ENCODE results near the gene STRN4.

STRN4 gene

DNA sequence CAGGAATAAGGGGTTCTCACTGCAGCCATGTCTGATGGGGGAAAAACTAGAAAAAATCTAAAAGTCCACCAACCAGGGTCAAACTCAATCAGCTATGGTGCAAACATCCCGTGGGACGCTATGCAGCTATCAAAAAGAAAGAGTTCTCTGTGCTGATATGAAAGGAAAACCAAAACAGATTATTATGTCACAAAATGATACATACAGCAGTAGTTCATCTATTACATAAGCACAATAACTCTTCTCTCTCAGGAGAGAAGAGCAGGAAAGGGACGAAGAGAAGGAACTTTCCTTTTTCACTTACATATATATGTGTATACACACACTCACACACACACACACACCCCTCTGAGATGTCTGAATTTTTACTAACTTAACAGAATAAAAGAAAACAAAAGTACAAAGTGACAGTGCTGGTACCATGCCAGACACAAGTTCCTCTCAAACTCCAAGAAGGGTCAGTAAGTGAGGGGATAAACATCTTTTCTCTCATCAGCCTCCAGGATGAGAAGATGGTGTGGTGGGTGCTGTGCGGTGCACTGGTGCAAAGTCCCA is 3.2 kb downstream of the STRN4 start:
- DNase-seq (ENCODE audit: low spot score): no peak

DNA sequence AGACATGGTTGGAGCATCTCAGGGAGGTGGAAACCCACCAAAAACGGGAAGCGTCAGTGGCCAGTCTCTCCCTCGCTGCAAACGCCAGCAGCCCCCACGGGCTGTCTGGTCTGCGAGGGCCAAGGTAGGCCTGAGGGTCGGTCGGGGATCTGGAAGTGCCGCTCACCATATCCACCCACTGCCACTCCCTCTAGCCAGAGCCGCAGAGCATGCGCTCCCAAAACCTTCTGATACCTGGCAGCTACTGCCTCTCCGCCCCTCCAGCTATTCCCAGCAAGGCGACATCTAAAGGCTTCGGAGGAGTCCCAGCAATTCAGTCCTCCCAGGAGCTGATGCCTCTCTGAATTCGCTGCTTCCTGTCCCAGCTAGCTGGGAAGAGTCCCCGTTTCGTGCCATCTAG is 4.8 kb downstream of the STRN4 start:
- no peak for DNase-seq (ENCODE audit: low spot score)

DNA sequence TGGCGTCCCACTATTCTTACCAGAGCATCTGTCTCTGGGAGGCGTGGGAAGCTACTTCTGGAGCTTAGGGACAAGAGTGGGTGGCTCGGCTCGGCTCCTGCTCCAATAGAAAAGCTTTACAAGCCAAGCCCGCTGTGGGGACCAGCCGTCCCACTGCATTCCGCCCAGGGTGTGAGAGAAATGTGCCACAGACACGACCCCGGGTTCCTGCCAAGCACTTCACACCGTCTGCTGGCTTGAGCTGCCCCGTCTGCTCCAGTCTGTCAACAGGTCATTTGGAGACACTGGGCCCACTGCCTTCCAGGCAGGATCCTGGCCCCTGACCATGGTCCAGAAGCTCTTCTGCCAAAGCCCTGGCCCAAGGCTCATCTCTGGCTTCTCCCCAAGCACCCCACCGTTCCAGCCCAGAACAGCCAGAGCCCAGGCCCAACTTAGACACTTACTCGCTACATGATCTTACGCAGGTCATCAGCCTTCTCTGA is 6.9 kb downstream of the STRN4 start:
- peak; percentile 96 for DNase-seq (ENCODE audit: low spot score)

DNA sequence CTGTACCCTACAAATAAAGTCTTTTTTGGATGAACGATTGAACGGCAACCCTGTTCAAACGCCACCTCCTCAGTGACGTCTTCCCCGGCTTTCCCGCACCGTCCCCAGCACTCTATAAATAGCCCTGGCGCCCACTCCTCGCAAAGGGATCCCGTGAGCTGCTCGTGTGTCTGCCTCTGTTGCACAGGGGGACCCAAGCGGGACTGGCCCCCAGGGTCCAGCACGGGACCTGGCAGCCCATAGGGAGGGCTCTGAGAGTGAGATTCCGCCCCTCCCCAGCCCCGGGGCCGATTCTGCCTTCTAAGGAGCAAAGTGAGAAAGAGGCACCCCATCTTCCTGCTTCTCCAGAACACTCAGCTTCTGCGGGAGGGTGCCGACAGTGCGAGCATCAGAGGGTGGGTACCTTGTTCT is 8.5 kb downstream of the STRN4 start:
- DNase-seq (ENCODE audit: low spot score): no peak

DNA sequence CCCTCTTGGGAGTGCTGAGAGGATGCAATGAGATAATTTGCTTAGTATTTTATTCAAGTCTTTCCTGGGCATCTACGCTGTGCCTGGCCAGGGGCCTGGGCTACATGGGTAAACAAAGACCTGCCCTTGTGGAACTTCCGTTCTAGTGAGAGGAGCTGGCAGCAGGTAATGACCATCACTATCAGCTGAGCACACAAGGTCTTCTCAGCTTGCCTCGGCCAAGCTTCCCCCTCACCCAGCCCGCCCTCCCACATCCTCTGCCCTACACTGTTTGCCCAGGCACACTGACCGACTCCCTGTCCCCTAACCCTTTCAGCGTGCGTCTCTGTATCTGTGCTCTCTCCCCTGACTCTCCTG is 9.0 kb downstream of the STRN4 start:
- no peak for DNase-seq (ENCODE audit: low spot score)

DNA sequence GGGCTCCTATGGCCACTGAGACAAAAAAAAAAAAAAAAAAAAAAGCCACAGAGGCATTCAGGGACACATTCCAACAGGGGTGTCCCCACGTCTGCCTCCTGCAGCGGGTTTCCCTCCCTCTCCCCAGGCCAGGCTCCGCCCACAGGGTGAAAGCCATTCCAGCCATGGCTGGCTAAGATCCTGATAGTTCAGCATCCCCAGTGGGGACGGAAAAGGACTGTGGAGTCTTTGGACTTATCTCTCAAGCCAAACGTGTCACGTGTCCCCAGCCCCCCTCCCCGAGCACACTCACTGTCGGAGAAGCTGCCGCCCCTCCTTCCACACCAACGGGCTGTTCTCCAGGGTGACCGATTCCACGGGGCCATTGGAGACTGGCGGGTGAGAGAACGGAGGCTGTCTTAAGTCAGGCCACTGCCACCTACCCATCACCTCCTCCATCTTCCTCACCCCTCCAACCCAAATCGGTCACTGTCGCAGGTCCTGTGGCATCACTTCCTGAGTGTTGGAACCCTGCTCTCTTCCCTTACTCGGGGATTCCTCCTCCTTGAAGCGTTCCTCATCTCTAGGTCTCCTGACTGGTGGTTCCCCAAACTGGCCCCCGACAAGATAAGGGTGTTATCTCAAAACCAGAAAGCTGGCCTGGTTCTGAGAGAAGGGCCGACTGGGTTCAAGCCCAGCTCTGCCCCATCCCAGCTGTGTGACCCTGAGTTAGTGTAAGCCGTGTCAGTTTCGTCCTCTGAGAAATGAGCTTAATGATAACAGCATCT is 9.5 kb downstream of the STRN4 start:
- DNase-seq (ENCODE audit: low spot score): no peak

DNA sequence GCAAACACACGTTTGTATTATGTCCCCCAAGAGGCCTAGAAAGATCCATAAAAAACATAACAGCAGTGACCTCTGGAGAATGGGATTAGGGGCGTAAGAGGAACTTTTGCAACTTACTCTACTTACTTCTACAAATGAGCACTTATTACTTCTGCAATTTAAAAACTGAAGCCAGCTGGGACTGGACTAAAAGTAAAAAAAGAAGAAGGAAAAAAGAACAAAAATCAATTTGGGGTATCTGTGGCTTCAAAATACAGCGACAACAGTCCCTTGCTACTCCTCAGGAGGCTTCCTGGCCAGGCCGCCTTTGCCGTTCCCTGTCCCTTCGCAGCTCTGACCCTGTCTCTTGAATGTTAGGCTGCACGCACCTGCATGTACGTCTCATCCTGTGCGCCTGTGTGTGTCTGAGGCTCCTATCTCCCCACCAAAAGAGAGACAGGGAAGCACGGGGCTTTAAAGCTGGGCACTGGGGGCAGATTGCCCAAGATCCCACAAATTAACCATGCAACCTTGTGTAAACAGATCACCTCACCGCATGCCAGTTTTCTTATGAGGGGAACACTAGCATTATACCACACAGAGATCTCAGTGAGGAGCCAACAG is 12.5 kb downstream of the STRN4 start:
- no peak for DNase-seq (ENCODE audit: low spot score)

DNA sequence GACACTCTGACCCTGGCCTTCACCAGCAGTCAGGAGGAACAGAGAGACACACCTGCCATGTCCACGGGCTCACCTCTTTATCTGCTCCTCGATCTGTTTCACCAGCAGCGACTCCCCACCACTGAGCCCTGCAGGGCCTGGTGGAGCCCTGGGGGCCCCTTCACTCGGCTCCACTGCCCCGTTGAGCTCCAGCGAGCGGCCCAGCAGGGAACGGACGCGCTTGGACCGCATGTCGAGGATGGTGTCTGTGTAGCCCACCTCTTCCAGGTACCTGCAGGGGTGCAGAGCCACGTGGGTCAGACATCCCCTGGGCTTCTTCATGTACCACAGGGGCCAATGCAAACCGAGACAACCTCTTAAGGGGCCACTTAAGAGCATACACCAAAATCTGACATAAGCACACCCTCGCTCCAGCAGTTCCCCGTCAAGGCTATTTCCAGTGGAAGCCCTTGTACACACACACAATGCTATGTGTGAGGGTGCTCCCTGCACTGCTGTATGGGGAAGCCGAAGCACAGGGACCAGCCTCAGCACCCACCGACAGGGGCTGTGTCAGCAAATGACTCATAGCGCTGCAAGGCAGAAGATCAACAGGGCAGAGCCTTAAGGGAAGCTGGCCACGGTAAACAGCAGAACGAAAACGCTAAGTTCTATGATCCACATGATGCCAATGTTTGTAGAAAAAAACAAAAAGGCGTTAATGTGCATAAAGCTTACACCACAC is 13.1 kb downstream of the STRN4 start:
- DNase-seq (ENCODE audit: low spot score): no peak

DNA sequence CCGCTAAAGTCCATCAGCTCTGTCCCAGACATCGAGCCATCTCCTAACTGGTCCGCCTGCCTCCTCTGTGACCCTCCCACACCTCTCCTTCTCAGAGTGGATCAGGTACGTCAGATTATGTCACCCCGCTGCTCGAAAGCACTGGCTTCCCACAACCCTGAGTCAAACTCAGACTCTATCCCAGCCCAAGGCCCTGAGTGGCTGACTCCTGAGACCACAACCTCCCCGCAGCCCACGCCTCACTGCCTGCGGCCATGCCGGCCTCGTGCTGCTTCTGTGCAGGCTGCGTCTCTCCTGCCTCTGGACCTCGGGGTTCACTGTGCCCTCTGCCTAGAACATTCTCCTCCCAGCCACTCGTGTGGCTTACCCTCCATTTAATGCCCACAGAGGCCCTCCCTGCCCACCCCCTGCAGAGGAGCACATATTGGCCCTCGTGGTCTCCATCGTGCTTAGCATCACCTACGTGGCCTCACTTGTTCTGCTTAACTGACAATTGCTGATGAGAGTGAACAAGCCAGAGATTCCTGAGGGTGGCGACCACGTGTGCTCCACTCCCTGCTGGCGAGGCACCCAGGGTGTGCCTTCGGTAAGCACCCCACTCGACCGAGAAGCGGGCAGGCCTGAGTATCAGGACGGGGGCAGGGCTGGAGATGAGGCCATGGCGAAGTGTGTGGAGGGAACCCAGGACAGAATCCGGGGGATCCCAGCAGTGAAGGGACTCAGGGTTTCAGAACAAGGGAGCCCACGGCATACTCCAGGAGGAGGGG is 13.9 kb downstream of the STRN4 start:
- DNase-seq (ENCODE audit: low spot score): no peak

DNA sequence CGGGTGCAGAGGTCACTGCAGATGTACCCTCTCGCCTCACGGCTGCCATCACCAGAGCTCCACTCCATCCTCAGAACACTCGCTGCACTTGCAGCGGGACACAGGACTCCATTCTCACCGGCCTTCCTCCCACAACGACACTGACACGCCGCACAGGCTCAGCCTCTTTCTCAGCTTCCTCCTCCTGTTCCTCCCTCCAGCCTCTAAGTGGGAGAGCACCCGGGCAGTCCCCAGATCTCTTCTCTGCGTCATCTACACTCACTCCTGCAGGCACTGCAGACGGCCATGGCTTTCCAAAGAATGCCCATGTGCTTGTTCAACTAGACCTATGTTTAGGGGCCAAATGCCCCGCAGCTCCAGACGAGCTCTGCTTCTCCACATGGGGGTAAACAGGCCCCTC is 14.7 kb downstream of the STRN4 start:
- no peak for DNase-seq (ENCODE audit: low spot score)

DNA sequence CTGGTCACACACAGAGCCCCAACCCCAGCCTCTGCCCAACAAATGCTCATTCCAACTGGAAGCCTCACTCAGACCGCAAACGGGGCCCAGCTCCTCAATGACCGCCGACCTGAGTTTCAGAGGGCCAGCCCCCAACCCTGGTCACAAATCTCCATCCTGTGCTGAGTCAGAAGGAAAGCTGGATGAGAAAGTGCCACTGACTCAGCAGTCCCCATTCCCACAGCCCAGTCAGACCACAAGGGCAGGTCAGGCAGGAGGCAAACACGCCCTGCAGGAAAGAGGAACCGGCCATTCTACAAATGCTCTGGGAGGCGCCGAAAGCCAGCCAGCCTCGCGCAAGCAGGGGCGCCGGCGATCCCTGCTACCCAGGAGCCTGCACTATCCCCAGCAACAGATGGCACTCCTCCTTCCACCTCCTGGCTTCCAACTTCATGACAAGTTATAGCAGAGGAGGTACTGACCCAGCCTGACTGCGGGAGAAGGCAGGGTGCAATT is 15.2 kb downstream of the STRN4 start:
- DNase-seq (ENCODE audit: low spot score): no peak

DNA sequence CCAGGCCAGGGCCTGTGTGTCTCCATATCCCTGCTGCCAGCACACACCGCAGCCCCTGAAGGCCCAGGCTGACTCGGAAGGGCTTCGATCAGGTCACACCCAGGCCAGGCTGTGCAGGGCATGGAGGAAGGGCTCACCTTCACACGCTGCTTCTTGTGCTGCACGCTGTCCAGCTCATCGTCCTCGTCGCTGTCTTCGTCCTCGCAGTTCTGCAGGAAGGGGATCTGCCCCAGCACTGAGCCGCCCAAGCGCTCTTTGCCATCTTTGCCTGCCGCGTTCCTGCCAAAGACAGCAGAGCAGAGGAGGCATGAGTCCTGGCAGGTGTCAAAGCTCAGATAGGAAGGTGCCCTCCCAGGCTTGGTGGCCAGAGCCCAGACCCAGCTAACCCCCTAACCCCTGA is 15.7 kb downstream of the STRN4 start:
- DNase-seq (ENCODE audit: low spot score): no peak

DNA sequence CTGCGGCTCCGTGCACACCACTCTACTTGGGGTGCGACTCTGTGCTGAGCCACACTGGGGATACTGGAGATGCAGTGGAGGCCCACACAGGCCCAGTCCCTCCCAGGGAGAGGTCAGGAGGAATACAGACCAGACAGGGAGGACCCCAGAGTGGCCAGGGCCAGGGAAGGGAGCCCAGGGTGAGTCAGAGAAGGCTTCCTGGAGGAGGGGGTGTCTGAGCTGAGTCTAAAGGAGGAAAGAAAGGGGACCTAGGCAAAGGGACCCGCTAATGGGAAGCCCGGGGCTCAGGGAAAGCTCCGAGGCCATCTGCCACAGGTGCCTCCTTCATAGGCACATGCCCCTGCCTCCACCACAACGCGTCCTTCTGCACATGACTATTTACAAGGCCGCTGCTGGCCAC is 16.1 kb downstream of the STRN4 start:
- no peak for DNase-seq (ENCODE audit: low spot score)

DNA sequence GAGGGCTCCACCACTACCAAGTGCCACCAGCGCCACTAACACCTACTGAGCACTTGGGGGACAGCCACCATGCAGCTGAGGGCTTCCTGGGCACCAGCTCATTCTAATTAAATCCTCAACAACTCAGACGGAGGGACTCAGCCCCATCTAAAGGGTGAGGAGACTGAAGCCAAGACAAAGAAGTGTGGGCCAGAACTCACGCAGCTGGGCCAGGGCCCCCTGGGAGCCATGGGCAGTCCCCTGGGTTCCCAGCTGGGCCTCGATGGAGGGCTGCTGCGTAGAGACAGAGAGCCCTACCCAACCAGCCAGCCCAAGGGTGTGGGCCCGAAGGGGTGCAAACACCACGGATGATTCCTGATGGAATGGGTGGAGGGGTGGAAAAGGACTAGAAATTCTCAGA is 16.6 kb downstream of the STRN4 start:
- no peak for DNase-seq (ENCODE audit: low spot score)

DNA sequence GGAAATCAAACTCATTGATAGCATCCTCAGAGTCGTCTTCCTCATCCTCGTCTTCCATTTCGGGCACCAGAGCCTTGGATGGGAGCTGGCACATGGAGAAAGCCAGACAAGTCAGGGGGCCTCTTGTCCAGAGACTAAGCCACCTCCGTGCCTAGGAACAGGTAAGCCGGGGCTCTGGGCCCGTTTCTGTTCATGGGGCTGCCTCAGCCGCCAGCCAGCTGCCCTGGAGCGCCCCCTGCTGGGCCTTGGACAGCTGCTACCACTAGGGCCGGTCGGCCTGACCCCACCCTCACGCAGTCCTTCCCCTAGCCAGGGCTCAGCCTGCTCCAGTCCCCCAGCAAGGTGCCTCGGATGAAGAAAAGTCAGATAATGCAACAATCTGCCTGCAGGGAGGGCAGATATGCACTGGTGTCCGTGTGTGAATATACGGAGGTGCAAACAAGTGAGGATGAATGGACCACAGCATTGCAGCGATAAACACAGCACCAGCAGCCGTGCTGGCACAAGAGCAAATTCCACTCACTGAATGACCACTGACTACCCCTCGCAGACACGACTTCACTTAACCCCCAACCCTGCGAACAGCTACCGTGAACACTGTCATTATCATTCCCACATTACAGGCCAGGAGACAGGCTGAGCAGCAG is 17.4 kb downstream of the STRN4 start:
- DNase-seq (ENCODE audit: low spot score): peak; percentile 41

DNA sequence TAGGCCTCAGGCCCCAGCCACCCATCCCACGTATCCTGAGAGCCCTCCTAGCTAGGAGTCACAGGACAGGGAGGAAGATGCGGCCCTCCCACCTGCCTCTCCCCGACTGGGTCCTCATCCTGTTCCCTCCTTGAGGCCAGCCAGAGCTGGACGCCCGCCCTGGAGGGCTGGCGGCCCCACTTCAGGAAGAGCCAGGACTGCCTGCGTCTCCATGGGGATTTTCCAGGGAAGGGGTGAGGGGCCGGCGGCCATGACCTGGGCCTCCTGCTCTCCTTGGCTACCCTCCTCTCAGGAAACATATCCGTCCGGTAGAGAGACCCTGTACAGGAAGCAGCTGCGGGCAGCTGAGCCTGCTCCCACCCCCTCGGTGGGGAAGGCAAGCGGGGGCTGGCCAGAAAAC is 18.0 kb downstream of the STRN4 start:
- DNase-seq (ENCODE audit: low spot score): no peak

DNA sequence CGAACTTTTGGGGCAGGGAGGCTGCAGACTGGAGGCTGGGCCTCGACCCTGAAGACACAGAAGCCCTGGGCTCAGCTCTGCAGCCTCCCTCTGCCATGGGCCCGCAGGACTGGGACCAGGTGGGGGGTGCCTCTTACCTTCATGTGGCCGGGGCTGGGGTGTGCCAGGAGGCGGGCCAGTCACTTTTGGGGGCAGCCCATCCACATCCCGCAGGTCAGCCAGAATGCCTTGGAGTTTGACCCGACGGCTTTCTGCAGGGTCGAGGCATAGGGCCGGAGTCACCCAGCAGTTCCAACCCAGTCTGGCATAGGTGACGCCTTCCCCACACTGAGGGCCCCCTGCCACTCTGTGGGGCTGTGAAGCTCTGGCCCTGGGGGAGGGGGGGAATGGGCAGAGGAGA is 18.5 kb downstream of the STRN4 start:
- DNase-seq (ENCODE audit: low spot score): no peak

DNA sequence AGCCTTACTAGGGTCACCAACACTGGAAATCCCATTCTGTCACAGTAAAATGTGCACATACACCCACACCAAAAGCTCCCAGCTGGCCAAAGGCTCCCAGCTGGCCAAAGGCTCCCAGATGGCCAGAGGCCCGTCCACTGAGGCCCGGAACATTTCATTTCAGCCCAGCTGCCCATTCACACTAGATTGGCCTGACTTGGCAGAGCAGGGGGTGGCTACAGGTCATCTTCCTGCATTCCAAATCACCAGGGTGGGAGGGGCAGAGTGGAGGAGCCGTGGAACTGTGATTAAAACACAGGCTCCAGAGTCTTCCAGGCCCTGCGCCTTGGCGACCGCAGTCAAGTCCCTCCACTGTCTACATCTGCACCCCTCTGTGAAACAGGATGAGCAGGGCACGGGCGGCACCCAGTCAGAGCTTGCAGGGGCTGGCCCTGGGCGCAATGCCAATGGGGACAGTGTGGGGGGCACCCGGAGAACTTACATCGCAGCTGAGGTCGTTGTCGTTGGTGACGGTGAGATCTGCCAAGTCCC is 19.2 kb downstream of the STRN4 start:
- DNase-seq (ENCODE audit: low spot score): no peak

DNA sequence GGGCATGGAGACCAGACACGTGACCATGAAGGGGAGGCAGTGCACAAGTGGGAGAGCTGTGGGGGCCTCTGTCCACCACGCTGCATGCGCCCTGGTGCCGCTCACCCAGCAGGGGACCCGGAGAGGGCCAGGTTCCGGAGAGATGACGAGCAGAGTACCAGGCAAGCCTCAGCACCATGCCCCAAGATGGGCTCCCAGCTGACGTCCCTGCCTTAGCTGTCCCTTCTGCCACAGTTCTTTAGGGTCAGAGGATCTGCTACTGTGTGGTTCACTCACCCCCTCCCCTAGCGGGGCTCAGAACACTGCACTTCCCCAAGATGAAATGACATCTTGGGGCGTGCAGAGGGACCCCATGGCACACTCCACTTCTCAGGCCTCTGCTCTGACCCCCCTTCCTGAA is 19.7 kb downstream of the STRN4 start:
- DNase-seq (ENCODE audit: low spot score): no peak

DNA sequence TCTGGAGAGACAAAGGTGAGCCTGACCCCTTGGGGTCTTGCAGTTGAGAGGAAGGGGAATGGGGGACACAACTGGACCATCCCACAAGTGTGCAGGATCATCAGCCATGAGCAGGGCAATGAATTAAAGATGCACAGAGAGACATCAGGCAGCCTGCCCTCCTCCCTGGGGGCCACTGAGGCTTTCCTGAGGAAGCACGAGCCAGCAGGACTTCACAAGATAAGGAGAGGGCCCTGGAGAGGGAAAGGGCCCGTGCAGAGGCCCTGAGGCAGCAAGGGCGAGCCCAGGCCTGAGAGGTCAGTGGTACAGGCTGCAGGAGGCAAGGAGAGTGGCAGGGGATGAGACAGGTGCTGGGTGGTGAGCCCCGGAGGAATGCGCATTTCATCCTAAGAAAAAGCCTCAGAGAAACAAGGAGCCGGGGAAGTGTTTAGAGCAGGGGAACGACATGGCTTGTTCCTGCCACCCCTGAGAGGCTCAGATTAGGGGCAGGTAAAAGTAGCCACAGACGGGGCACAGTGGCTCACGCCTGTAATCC is 20.3 kb downstream of the STRN4 start:
- no peak for DNase-seq (ENCODE audit: low spot score)

Data from cerebellar cortex (tissue), 1 donor.